Stimulated activated naive CD4-positive, alpha-beta T cell treated with Interleukin-2 at 50 U/mL for 16 hours (primary cell): ENCODE measurements around the gene TBC1D5.

ENCODE experiments used
- DNase-seq: peaks from one replicate; lab custom pipeline; 2025; lab: John Stamatoyannopoulos, UW

The TBC1D5 gene

GRCh38 chr3:17585394-17586325, 156.8 kb downstream of the TBC1D5 start:
- no peak for DNase-seq

- DNase-seq, result no peak
Observed at GRCh38 chr3:17584066-17584465, 158.4 kb downstream of the TBC1D5 start.

GRCh38 chr3:17583530-17583929, 158.9 kb downstream of the TBC1D5 start:
- no peak for DNase-seq

GRCh38 chr3:17581421-17582080, 160.9 kb downstream of the TBC1D5 start:
- DNase-seq, result no peak

GRCh38 chr3:17580901-17581300, 161.5 kb downstream of the TBC1D5 start:
- DNase-seq, result no peak

GRCh38 chr3:17579289-17580031, 163.0 kb downstream of the TBC1D5 start:
- DNase-seq, result no peak

- DNase-seq, result no peak
Observed at GRCh38 chr3:17577796-17578520, 164.5 kb downstream of the TBC1D5 start.

GRCh38 chr3:17573396-17573795, 169.0 kb downstream of the TBC1D5 start:
- no peak for DNase-seq

GRCh38 chr3:17571686-17572085, 170.7 kb downstream of the TBC1D5 start:
- no peak for DNase-seq

GRCh38 chr3:17562845-17563244, 179.6 kb downstream of the TBC1D5 start:
- no peak for DNase-seq

- DNase-seq, result no peak
Observed at GRCh38 chr3:17558565-17558964, 183.9 kb downstream of the TBC1D5 start.

- DNase-seq, result no peak
Observed at GRCh38 chr3:17557749-17558463, 184.5 kb downstream of the TBC1D5 start.

GRCh38 chr3:17555525-17555924, 186.9 kb downstream of the TBC1D5 start:
- DNase-seq, result no peak

GRCh38 chr3:17554078-17554477, 188.4 kb downstream of the TBC1D5 start:
- DNase-seq, result no peak

- DNase-seq, result no peak
Observed at GRCh38 chr3:17553080-17553479, 189.4 kb downstream of the TBC1D5 start.

GRCh38 chr3:17552351-17552750, 190.1 kb downstream of the TBC1D5 start:
- no peak for DNase-seq

- DNase-seq, result no peak
Observed at GRCh38 chr3:17551895-17552294, 190.5 kb downstream of the TBC1D5 start.

- no peak for DNase-seq
Observed at GRCh38 chr3:17551333-17551732, 191.1 kb downstream of the TBC1D5 start.

- DNase-seq, result no peak
Observed at GRCh38 chr3:17550624-17551023, 191.8 kb downstream of the TBC1D5 start.

- DNase-seq, result no peak
Observed at GRCh38 chr3:17546500-17547255, 195.8 kb downstream of the TBC1D5 start.
